Activated T-helper 1 cell treated with anti-CD3 and anti-CD28 coated beads, Interleukin-12 subunit alpha, Interleukin-12 subunit beta, Interleukin-2, Interleukin-4 antibody, amounts not matched to agents 30 ng/mL and 10 ng/mL and 1 ng/mL, durations not matched to agents 14 hours and 24 hours and 36 hours (primary cell): Measurements from ENCODE around the gene HECW1. TPM values are rescaled to one million over a fixed set of nuclear protein-coding genes. Genes with fewer than 3 reads are reported as not detected.
"Not testable (repeated sequence)": the region's sequence is repeated elsewhere in the genome, so short reads cannot be mapped to it uniquely, and the experiment has no call there.

Experiments used
- DNase-seq: peaks from one replicate; pipeline ENCODE4 v3.0.0; 2021; ENCODE audit warnings: low spot score
- H3K27ac Mint-ChIP-seq: one replicate; pipeline ENCODE4 v1.8.0; 2021; ENCODE audit warnings: mild to moderate bottlenecking, mixed read lengths
- H3K27me3 Mint-ChIP-seq: one replicate; pipeline ENCODE4 v1.8.0; 2022; ENCODE audit warnings: mild to moderate bottlenecking, moderate library complexity, mixed read lengths; ENCODE audit not compliant: insufficient read depth
- H3K36me3 Mint-ChIP-seq: one replicate; pipeline ENCODE4 v1.8.0; 2021; ENCODE audit warnings: low read depth, mixed read lengths
- H3K4me1 Mint-ChIP-seq: one replicate; pipeline ENCODE4 v1.8.0; 2021; ENCODE audit warnings: low read depth, mixed read lengths
- H3K4me3 Mint-ChIP-seq: one replicate; pipeline ENCODE4 v1.8.0; 2021; ENCODE audit warnings: mild to moderate bottlenecking, moderate library complexity, mixed read lengths
- H3K9me3 Mint-ChIP-seq: one replicate; pipeline ENCODE4 v1.8.0; 2021; ENCODE audit warnings: mixed read lengths
- intact Hi-C: fragments of 100-400 bp; cut with micrococcal nuclease; formaldehyde crosslinking; loops from one replicate; pipeline ENCODE4 v1.15.1; 2024
- total RNA-seq: library from RNA; stranded (reverse); gene quantifications from 2 replicates; pipeline ENCODE4 v1.2.3, GENCODE V29; 2022

Gene HECW1
- total RNA-seq, 1 donor from 2014 or later: not detected

GRCh38 chr7:43480581-43480980, 368.1 kb downstream of the HECW1 start:
- peaks cover 25% of the 10 kb centered on the region for H3K27me3 Mint-ChIP-seq
- H3K4me1 Mint-ChIP-seq: no peaks in the 10 kb centered on the region
- no peaks in the 10 kb centered on the region for H3K36me3 Mint-ChIP-seq
- no peak for DNase-seq
- intact Hi-C loops: no loop called here
- H3K4me3 Mint-ChIP-seq: no peak overlapping the region
- H3K27ac Mint-ChIP-seq: no peak overlapping the region
- H3K9me3 Mint-ChIP-seq: no peaks in the 10 kb centered on the region

GRCh38 chr7:43481902-43482678, 369.6 kb downstream of the HECW1 start:
- Mint-ChIP-seq H3K4me1 (no peaks in the 10 kb centered on the region), H3K9me3 (no peaks in the 10 kb centered on the region), H3K36me3 (no peaks in the 10 kb centered on the region), H3K27me3 (peaks cover 22% of the 10 kb centered on the region), H3K4me3 (no peak overlapping the region), H3K27ac (no peak overlapping the region)
- DNase-seq: no peak
- intact Hi-C loops: no loop called here

GRCh38 chr7:43482679-43483252, 370.3 kb downstream of the HECW1 start:
- Mint-ChIP-seq H3K36me3 (no peaks in the 10 kb centered on the region), H3K4me3 (no peak overlapping the region), H3K27ac (no peak overlapping the region), H3K9me3 (no peaks in the 10 kb centered on the region), H3K4me1 (no peaks in the 10 kb centered on the region), H3K27me3 (peaks cover 22% of the 10 kb centered on the region)
- intact Hi-C loops: no loop called here
- DNase-seq: no peak

- DNase-seq: no peak
- Mint-ChIP-seq H3K4me1 (no peaks in the 10 kb centered on the region), H3K27me3 (peaks cover 22% of the 10 kb centered on the region), H3K36me3 (no peaks in the 10 kb centered on the region), H3K27ac (no peak overlapping the region), H3K9me3 (no peaks in the 10 kb centered on the region), H3K4me3 (no peak overlapping the region)
- intact Hi-C loops: no loop called here
Observed at GRCh38 chr7:43484678-43485395, 372.4 kb downstream of the HECW1 start.

GRCh38 chr7:43485580-43485979, 373.1 kb downstream of the HECW1 start:
- no peaks in the 10 kb centered on the region for H3K4me1 Mint-ChIP-seq
- intact Hi-C loops: no loop called here
- no peak overlapping the region for H3K4me3 Mint-ChIP-seq
- H3K9me3 Mint-ChIP-seq: no peaks in the 10 kb centered on the region
- no peak overlapping the region for H3K27ac Mint-ChIP-seq
- H3K27me3 Mint-ChIP-seq: peaks cover 22% of the 10 kb centered on the region
- no peak for DNase-seq
- no peaks in the 10 kb centered on the region for H3K36me3 Mint-ChIP-seq

- H3K36me3 Mint-ChIP-seq, DNase-seq, H3K4me1 Mint-ChIP-seq, H3K9me3 Mint-ChIP-seq, intact Hi-C loops, H3K27ac Mint-ChIP-seq, H3K4me3 Mint-ChIP-seq: not testable (repeated sequence)
- peaks cover 22% of the 10 kb centered on the region for H3K27me3 Mint-ChIP-seq
Observed at GRCh38 chr7:43486008-43486407, 373.6 kb downstream of the HECW1 start.

- intact Hi-C loops: no loop called here
- no peak overlapping the region for H3K27ac Mint-ChIP-seq
- no peak for DNase-seq
- no peaks in the 10 kb centered on the region for H3K9me3 Mint-ChIP-seq
- H3K4me1 Mint-ChIP-seq: no peaks in the 10 kb centered on the region
- no peak overlapping the region for H3K4me3 Mint-ChIP-seq
- H3K27me3 Mint-ChIP-seq: peaks cover 23% of the 10 kb centered on the region
- no peaks in the 10 kb centered on the region for H3K36me3 Mint-ChIP-seq
Observed at GRCh38 chr7:43486634-43487033, 374.2 kb downstream of the HECW1 start.

GRCh38 chr7:43487731-43488073, 375.3 kb downstream of the HECW1 start:
- Mint-ChIP-seq H3K36me3 (no peaks in the 10 kb centered on the region), H3K27me3 (peaks cover 19% of the 10 kb centered on the region), H3K9me3 (no peaks in the 10 kb centered on the region), H3K27ac (no peak overlapping the region), H3K4me1 (no peaks in the 10 kb centered on the region), H3K4me3 (no peak overlapping the region)
- intact Hi-C loops: no loop called here
- no peak for DNase-seq

- H3K4me1 Mint-ChIP-seq: no peaks in the 10 kb centered on the region
- intact Hi-C loops: no loop called here
Observed at GRCh38 chr7:43489257-43489656, 376.8 kb downstream of the HECW1 start.

GRCh38 chr7:43490016-43490415, 377.6 kb downstream of the HECW1 start:
- Mint-ChIP-seq H3K4me1 (no peaks in the 10 kb centered on the region), H3K9me3 (no peaks in the 10 kb centered on the region), H3K27me3 (peaks cover 13% of the 10 kb centered on the region), H3K36me3 (no peaks in the 10 kb centered on the region), H3K27ac (no peak overlapping the region), H3K4me3 (no peak overlapping the region)
- intact Hi-C loops: no loop called here
- DNase-seq: no peak

More at GRCh38 chr7:43489257-43489656, 376.8 kb downstream of the HECW1 start:
- no peaks in the 10 kb centered on the region for H3K36me3 Mint-ChIP-seq
- H3K9me3 Mint-ChIP-seq: no peaks in the 10 kb centered on the region
- peaks cover 20% of the 10 kb centered on the region for H3K27me3 Mint-ChIP-seq
- no peak for DNase-seq
- no peak overlapping the region for H3K27ac Mint-ChIP-seq
- H3K4me3 Mint-ChIP-seq: no peak overlapping the region

- H3K4me1 Mint-ChIP-seq: no peaks in the 10 kb centered on the region
- no peak overlapping the region for H3K4me3 Mint-ChIP-seq
- no peak for DNase-seq
- H3K27me3 Mint-ChIP-seq: peaks cover 10% of the 10 kb centered on the region
- H3K36me3 Mint-ChIP-seq: no peaks in the 10 kb centered on the region
- H3K9me3 Mint-ChIP-seq: no peaks in the 10 kb centered on the region
- no peak overlapping the region for H3K27ac Mint-ChIP-seq
- intact Hi-C loops: no loop called here
Observed at GRCh38 chr7:43491123-43491522, 378.7 kb downstream of the HECW1 start.

- no peak for DNase-seq
- intact Hi-C loops: no loop called here
- no peak overlapping the region for H3K4me3 Mint-ChIP-seq
Observed at GRCh38 chr7:43491984-43492383, 379.5 kb downstream of the HECW1 start.

GRCh38 chr7:43492896-43493295, 380.4 kb downstream of the HECW1 start:
- Mint-ChIP-seq H3K27ac (no peak overlapping the region), H3K36me3 (no peaks in the 10 kb centered on the region), H3K4me3 (no peak overlapping the region), H3K4me1 (no peaks in the 10 kb centered on the region), H3K27me3 (peaks cover 14% of the 10 kb centered on the region), H3K9me3 (no peaks in the 10 kb centered on the region)
- intact Hi-C loops: no loop called here
- DNase-seq: no peak

More at GRCh38 chr7:43491984-43492383, 379.5 kb downstream of the HECW1 start:
- no peaks in the 10 kb centered on the region for H3K36me3 Mint-ChIP-seq
- no peaks in the 10 kb centered on the region for H3K4me1 Mint-ChIP-seq
- H3K27ac Mint-ChIP-seq: no peak overlapping the region
- H3K27me3 Mint-ChIP-seq: peaks cover 13% of the 10 kb centered on the region
- H3K9me3 Mint-ChIP-seq: no peaks in the 10 kb centered on the region
